Activated CD8-positive, alpha-beta T cell treated with anti-CD3 and anti-CD28 coated beads for 36 hours (primary cell): Measurements from ENCODE around the gene SAFB. TPM values are rescaled to one million over a fixed set of nuclear protein-coding genes. Genes with fewer than 3 reads are reported as not detected.

ENCODE experiments used
- ATAC-seq: fragments of 200-7000 bp; cut with Tn5 transposase; one replicate; pipeline ENCODE4 v1.10.0; 2021; ENCODE audit warnings: mild to moderate bottlenecking, moderate library complexity
- CTCF ChIA-PET: fragments of 350-600 bp; sonication (Branson Sonifier 250); formaldehyde crosslinking; loops from one replicate; lab custom pipeline; 2021; ENCODE audit warnings: antibody characterized with exemption; lab: Charles Lee
- POLR2A ChIA-PET: fragments of 350-600 bp; sonication (Branson Sonifier 250); formaldehyde crosslinking; loops from one replicate; lab custom pipeline; 2021; ENCODE audit warnings: antibody characterized with exemption; lab: Charles Lee
- DNase-seq: peaks from one replicate; pipeline ENCODE4 v3.0.0-alpha.2; 2020
- H3K27ac Mint-ChIP-seq: one replicate; pipeline ENCODE4 v1.8.0; 2021; ENCODE audit warnings: mild to moderate bottlenecking, mixed read lengths
- H3K27me3 Mint-ChIP-seq: one replicate; pipeline ENCODE4 v1.8.0; 2021; ENCODE audit warnings: mixed read lengths
- H3K36me3 Mint-ChIP-seq: one replicate; pipeline ENCODE4 v1.8.0; 2021; ENCODE audit warnings: low read depth, mixed read lengths
- H3K4me1 Mint-ChIP-seq: one replicate; pipeline ENCODE4 v1.8.0; 2021; ENCODE audit warnings: low read depth, mixed read lengths
- H3K4me3 Mint-ChIP-seq: one replicate; pipeline ENCODE4 v1.8.0; 2021; ENCODE audit warnings: mild to moderate bottlenecking, moderate library complexity, mixed read lengths
- H3K9me3 Mint-ChIP-seq: one replicate; pipeline ENCODE4 v1.8.0; 2021; ENCODE audit warnings: mixed read lengths
- CTCF ChIP-seq: fragments of 200-600 bp; IDR thresholded peaks from one replicate; pipeline ENCODE4 v1.8.0; 2022; ENCODE audit warnings: antibody characterized with exemption, mild to moderate bottlenecking
- intact Hi-C: fragments of 100-400 bp; cut with micrococcal nuclease; formaldehyde crosslinking; loops from one replicate; pipeline ENCODE4 v1.10.0; 2022
- total RNA-seq, 2 experiments: library from RNA; stranded (reverse); gene quantifications; one replicate each; pipeline ENCODE4 v1.2.3, GENCODE V29; 2021

The SAFB gene
- total RNA-seq: 100 to 1,000 TPM; 124 to 132 TPM

- Mint-ChIP-seq H3K9me3 (no peaks in the 10 kb centered on the region), H3K27me3 (no peaks in the 10 kb centered on the region), H3K4me3 (peak within 1 kb of the TSS; percentile 100), H3K27ac (peak within 1 kb of the TSS; percentile 100), H3K4me1 (peaks cover 64% of the 10 kb centered on the region), H3K36me3 (peaks cover 70% of the 10 kb centered on the region)
- intact Hi-C loops: loop anchor here (5.0 kb wide), 1 partner anchor 60 kb away; the partner anchor contains the start of genes HSD11B1L and MICOS13
- ChIA-PET CTCF (interaction anchor here (1.4 to 4.2 kb wide), 3 partner anchors 65 to 814 kb away, joined by 3 to 32 read pairs (median 5); partner anchors contain the start of genes CATSPERD, LONP1 and RPL36), POLR2A (interaction anchor here (0.6 to 5.7 kb wide), 19 partner anchors 10 to 832 kb away, joined by 3 to 17 read pairs (median 5); partner anchors contain the start of genes RPL36 and VMAC)
- ATAC-seq (peak; percentile 93), DNase-seq (peak; percentile 99)
- no peak for TF ChIP-seq CTCF
These were observed at the start of gene SAFB, which contains the start of gene SAFB2 for GRCh38 chr19:5622465-5623396. SAFB (plus strand) TSS chr19:5623083; CDS start chr19:5623206, 123 bp downstream. SAFB2 (minus strand) TSS chr19:5622776; CDS start chr19:5622715, 61 bp downstream.

DNA sequence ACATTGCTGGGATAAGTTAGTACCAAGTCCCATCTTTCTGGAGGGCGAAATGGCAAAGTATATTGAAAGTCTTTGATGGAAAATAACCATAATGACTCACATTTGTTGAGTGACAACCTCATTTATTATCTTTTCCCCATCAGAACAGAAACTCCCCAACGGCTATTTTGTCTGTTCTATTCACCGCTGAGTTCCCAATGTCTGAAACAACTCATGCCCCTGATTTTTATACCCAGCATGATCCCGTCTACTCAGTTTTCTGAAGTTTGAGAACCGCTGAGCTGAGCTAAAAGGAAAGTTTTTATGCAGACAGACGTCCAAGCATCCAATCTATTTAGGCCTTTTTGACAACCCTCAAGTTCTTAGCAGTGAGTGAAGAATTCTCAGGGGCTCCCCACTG lies 47.3 kb upstream of the SAFB start:
- ATAC-seq: no peak
- Mint-ChIP-seq H3K9me3 (no peaks in the 10 kb centered on the region), H3K36me3 (no peaks in the 10 kb centered on the region), H3K27me3 (no peaks in the 10 kb centered on the region), H3K27ac (no peak overlapping the region), H3K4me3 (no peak overlapping the region), H3K4me1 (peaks cover 2% of the 10 kb centered on the region)
- ChIA-PET CTCF (no interaction called here), POLR2A (no interaction called here)
- intact Hi-C loops: no loop called here
- no peak for TF ChIP-seq CTCF
- no peak for DNase-seq

GRCh38 chr19:5578097-5578846 lies 44.6 kb upstream of the SAFB start:
- DNase-seq: peak; percentile 77
- intact Hi-C loops: no loop called here
- H3K9me3 Mint-ChIP-seq: no peaks in the 10 kb centered on the region
- ATAC-seq: peak; percentile 98
- H3K4me3 Mint-ChIP-seq: no peak overlapping the region
- CTCF ChIA-PET: interaction anchor here (1.3 kb wide), 1 partner anchor 23 kb away, joined by 3 read pairs; no protein-coding TSS in a partner anchor
- TF ChIP-seq CTCF: peak; percentile 99
- H3K27me3 Mint-ChIP-seq: no peaks in the 10 kb centered on the region
- no peaks in the 10 kb centered on the region for H3K36me3 Mint-ChIP-seq
- peaks cover 2% of the 10 kb centered on the region for H3K4me1 Mint-ChIP-seq
- POLR2A ChIA-PET: no interaction called here
- no peak overlapping the region for H3K27ac Mint-ChIP-seq

DNA sequence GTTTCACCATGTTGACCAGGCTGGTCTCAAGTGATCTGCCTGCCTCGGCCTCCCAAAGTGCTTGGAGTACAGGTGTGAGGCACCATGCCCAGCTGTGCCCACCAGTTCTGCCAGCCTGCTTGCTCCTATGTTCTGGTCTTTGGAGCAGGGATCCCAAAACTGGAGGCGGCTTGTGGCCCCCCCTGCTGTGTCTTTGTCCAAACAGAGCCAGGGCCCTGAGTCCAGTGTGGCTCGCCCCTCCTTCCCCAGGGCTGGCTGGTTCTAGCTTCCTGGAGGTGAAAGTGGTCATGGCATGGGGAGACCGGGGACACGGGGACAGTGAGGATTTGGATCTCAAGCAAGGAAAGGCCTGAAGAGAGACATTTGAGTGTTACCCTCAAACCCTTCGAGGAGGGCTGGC lies 43.6 kb upstream of the SAFB start:
- no peak for DNase-seq
- no peaks in the 10 kb centered on the region for H3K9me3 Mint-ChIP-seq
- no peak overlapping the region for H3K27ac Mint-ChIP-seq
- no peak for TF ChIP-seq CTCF
- no peak for ATAC-seq
- no peak overlapping the region for H3K4me3 Mint-ChIP-seq
- CTCF ChIA-PET: interaction anchor here (1.3 kb wide), 1 partner anchor 24 kb away, joined by 3 read pairs; no protein-coding TSS in a partner anchor
- intact Hi-C loops: no loop called here
- H3K4me1 Mint-ChIP-seq: peaks cover 2% of the 10 kb centered on the region
- H3K27me3 Mint-ChIP-seq: no peaks in the 10 kb centered on the region
- POLR2A ChIA-PET: no interaction called here
- H3K36me3 Mint-ChIP-seq: peaks cover 3% of the 10 kb centered on the region
